ENCODE data around the gene TANGO6.
A peak's percentile ranks its signal among the peaks of the same experiment; 100 is the strongest.

The TANGO6 gene

DNA sequence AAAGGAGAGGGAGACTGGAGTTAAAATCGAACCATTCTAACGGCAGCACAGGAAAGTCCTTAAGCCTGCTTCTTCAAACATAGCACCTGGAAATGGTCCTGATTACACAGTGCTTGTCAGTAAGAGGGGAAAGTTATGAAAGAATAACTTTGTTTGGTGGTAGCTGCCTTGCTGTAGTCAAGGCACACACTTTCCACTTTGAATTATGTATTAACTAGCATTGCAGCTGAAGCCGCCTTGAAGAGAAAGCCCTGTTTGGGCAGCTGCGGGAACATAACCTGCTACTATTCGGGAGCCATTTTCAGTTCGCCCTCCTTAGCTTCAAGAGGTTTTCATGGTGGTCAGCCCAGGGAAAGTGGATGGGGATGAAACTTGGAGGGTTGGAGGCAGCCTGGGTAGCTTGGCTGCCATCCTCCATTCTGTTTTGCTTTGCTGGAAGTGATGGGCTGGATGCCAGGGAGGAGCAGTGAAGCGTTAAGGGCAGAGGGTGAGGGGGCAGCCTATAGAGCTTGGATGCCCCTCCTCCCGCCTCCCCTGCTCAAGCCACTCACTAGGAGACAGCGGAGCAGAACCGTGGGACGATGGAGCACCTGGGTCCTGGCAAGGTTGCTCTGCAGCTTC is 256.9 kb downstream of the TANGO6 start:
- TF ChIP-seq, protein P1, sequence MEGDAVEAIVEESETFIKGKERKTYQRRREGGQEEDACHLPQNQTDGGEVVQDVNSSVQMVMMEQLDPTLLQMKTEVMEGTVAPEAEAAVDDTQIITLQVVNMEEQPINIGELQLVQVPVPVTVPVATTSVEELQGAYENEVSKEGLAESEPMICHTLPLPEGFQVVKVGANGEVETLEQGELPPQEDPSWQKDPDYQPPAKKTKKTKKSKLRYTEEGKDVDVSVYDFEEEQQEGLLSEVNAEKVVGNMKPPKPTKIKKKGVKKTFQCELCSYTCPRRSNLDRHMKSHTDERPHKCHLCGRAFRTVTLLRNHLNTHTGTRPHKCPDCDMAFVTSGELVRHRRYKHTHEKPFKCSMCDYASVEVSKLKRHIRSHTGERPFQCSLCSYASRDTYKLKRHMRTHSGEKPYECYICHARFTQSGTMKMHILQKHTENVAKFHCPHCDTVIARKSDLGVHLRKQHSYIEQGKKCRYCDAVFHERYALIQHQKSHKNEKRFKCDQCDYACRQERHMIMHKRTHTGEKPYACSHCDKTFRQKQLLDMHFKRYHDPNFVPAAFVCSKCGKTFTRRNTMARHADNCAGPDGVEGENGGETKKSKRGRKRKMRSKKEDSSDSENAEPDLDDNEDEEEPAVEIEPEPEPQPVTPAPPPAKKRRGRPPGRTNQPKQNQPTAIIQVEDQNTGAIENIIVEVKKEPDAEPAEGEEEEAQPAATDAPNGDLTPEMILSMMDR (IDR thresholded peaks at IDR 0.05; ENCODE audit: low read depth, low read length, missing control alignments), result no peak
- no peak for DNase-seq (ENCODE audit: low read depth)
- in situ Hi-C loops (cut with HindIII; ENCODE audit: low sequenced_read_pairs), result no loop called here
- H3K4me3 ChIP-seq (ENCODE audit: low read depth, low read length), result no peak overlapping the region

DNA sequence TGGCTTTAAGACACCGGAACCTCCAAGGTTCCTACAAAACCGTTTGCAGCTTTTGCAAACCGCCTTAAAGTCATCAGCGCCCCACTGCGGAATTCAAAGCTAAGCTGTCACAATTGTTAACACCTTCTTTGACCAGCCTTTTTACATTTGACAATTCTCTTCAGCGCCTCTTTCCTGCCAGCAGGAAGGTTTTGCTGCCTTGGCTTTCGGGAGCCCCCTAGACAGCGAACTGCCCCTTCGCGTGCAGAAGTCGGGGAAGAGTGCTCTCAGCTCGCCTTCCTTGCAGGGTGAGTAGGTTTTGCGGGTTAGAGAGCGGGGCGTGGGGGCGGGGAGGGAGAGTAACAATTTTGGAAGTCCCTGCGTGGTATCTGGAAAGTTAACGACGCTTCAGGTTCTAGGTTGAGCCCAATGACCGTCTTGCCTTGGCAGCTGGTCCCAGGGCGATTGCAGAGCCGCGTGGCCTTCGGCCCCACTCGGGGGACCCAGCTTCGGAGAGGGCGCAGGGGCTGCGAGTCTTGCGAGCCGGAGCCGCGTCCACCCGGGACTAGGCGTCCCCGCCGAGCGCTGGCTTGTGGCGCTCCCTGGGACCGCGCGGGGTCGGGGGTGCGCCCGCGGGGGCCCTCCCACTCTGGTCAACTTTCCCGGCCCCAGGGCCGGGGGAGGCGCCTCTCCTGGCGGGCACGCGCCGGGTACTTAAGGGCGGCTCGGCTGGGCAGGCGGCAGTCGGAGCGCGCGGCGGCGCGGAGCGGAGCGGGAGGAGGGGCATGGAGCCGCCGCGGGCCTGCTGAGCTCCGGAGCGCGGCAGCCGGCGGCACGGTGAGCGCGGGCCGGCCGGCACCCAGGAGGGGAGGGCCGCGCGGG is 262.4 kb downstream of the TANGO6 start, which contains the start of gene HAS3:
HAS3 (plus strand) TSS at position 153 of the 861 bp plus-strand sequence. CDS start 3,743 bp downstream, outside the sequence.
- in situ Hi-C loops (cut with HindIII; ENCODE audit: low sequenced_read_pairs), result no loop called here
- TF ChIP-seq, protein P1 (IDR thresholded peaks at IDR 0.05; ENCODE audit: low read depth, low read length, missing control alignments), result peak; percentile 44
- H3K4me3 ChIP-seq (ENCODE audit: low read depth, low read length), result peak within 1 kb of the TSS; percentile 55
- peak; percentile 57 for DNase-seq (ENCODE audit: low read depth)

DNA sequence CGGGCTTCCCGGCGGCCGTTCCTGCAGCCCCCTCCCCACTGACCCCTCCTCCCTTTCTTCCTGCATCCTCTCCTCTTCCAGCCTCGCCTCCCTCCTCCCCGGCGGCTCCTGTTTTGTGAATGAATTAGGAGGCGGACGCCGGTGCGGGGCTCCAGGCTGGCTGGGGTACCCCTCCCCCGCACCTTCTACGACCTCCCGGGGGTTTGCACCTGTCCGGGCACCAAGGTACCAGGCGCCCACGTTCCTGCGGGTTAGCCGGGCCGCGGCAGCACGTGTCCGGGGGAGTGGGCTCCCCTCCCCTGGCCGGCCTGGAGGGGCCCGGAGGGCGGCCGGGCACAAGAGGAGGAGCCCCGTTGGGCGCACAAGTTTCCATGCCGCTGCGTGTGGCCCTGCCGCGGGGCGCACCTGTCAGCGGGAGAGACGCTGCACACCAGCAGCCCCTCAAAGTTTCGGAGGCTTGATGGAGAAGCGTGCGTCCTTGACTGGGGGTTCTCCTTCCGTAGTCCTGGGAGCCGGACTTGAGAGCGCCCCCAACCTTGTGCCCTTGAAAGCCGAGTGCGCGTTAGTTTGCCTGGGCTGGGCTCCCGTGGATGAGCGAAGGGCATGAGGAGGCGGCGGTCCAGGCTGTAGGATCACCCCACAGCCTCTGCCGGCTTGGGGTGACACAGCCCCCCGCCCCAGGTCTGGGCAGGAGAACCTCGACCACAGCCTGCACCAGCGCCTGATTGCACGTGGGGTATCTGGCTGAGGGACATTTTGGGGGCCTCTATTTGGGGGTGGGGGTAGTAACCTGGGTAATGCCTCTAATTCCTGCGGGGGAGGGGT is 263.4 kb downstream of the TANGO6 start:
- no peak for DNase-seq (ENCODE audit: low read depth)
- in situ Hi-C loops (cut with HindIII; ENCODE audit: low sequenced_read_pairs), result no loop called here
- peak overlapping the region; percentile 55 for H3K4me3 ChIP-seq (ENCODE audit: low read depth, low read length)
- TF ChIP-seq, protein P1 (IDR thresholded peaks at IDR 0.05; ENCODE audit: low read depth, low read length, missing control alignments), result peak; percentile 8

DNA sequence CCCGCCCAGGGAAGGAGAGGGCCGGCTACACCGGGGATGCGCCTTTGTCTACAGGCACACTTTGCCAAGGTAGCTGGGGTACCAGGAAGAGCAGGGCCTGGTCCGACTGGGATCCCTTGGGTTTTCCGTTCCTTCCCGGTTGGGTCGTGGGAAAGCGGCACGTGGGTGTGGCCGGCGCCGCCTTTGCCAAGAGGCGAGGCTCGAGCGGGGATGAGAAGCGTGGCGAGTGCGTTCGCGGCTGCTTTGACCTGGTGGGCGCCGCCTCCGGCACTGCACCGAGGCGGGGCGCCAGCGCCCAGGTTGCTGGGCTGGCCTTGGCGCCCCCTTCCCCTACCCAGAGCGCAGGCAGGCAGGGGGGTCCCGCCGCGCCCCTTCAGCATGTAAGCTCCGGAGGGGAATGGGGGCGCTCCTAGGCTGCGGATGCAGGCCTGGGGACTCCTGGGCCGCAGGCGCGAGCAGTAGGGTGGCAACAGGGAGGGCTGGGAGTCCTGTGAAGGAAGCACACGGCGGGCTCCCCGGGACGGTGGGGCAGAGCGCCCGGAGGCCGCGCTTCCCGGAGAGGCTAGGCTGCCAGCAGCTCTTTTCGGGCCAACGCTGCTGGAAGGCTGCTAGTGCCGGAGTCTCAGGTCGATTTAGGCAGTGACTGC is 264.1 kb downstream of the TANGO6 start:
- TF ChIP-seq, protein P1 (IDR thresholded peaks at IDR 0.05; ENCODE audit: low read depth, low read length, missing control alignments), result no peak
- no peak for DNase-seq (ENCODE audit: low read depth)
- H3K4me3 ChIP-seq (ENCODE audit: low read depth, low read length), result peak overlapping the region; percentile 55
- in situ Hi-C loops (cut with HindIII; ENCODE audit: low sequenced_read_pairs), result no loop called here

DNA sequence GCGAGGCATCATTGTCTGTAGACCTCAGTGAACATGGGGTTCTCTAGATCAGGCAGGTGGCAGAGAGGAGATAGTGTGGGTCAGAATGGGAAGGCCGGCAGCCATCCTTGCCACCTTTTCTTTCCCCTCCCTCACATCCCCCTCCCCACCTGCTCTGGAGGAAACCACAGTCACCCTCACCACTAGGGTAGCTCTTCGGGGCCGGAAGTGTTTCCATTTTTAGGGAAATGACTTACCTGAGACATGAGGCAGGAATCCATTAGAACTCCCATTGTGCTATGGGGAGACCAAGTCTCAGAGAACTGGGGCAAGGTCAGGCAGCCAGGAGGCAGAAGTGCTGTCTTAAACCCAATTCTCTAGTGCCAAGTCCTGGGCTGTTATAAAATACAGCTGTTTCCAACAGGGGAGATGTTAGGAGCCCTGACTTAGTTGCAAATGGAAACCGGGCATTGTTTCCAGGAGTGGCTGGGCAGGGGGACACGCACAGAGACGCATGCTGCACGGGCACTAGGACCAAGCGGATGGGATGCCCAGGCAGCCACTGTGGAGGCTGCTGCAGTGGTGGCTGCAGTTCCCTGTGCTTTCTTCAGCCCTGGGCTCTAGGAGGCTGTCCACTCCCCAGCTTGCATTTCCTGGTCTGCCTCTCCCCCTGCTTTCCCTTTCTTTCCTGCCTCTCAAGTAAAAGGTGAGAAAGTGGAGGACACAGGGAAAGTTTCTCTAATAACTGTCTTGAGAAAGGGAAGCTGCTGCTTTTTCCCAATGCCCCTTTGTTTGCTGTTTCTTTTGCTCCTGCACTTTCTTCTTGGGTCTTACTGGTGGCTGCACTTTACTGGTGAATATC is 265.0 kb downstream of the TANGO6 start:
- H3K4me3 ChIP-seq (ENCODE audit: low read depth, low read length), result no peak overlapping the region
- DNase-seq (ENCODE audit: low read depth), result no peak
- TF ChIP-seq, protein P1 (IDR thresholded peaks at IDR 0.05; ENCODE audit: low read depth, low read length, missing control alignments), result no peak
- in situ Hi-C loops (cut with HindIII; ENCODE audit: low sequenced_read_pairs), result no loop called here
